ENCODE measurements around the gene TTC7B.

Gene TTC7B

GRCh38 chr14:90564496-90564895 is 251.7 kb downstream of the TTC7B start:
- no peak overlapping the region for H3K4me3 ChIP-seq (ENCODE audit: low read depth, low read length, poor library complexity, severe bottlenecking)
- H3K9me2 ChIP-seq (ENCODE audit: low read depth, low read length): no peaks in the 10 kb centered on the region
- no peaks in the 10 kb centered on the region for H3K4me1 ChIP-seq (ENCODE audit: insufficient read depth, low read length, severe bottlenecking)
- no peaks in the 10 kb centered on the region; the same call in 1 of the 2 replicates for H3K27me3 ChIP-seq (ENCODE audit: insufficient read depth, low read length)
- no peak overlapping the region for H3K27ac ChIP-seq (ENCODE audit: low read depth, low read length, poor library complexity, severe bottlenecking)
- H3F3A ChIP-seq (ENCODE audit: insufficient read depth, low read length): no peaks in the 10 kb centered on the region
- H3K36me3 ChIP-seq (ENCODE audit: insufficient read depth, low read length): no peaks in the 10 kb centered on the region
- H3K79me2 ChIP-seq (ENCODE audit: insufficient read depth, low read length): no peaks in the 10 kb centered on the region
- no peaks in the 10 kb centered on the region for H4K20me1 ChIP-seq (ENCODE audit: insufficient read depth, low read length)
- no peak overlapping the region for H2AFZ ChIP-seq (ENCODE audit: low read length)
- no peaks in the 10 kb centered on the region for H3K9me3 ChIP-seq (ENCODE audit: low read length)
- no peak overlapping the region for H3K4me2 ChIP-seq (ENCODE audit: low read length)
- TF ChIP-seq EZH2 (IDR thresholded peaks at IDR 0.05; ENCODE audit: borderline replicate concordance, low read length) (no peak), CTCF (IDR thresholded peaks at IDR 0.05; ENCODE audit: low read length) (no peak)
- no peak overlapping the region for H3K9ac ChIP-seq (ENCODE audit: low read length)

- no peak for TF ChIP-seq EZH2 (IDR thresholded peaks at IDR 0.05; ENCODE audit: borderline replicate concordance, low read length)
- no peak for TF ChIP-seq CTCF (IDR thresholded peaks at IDR 0.05; ENCODE audit: low read length)
- Histone ChIP-seq H3K4me2 (ENCODE audit: low read length) (no peak overlapping the region), H3K9me3 (ENCODE audit: low read length) (no peaks in the 10 kb centered on the region), H3F3A (ENCODE audit: insufficient read depth, low read length) (no peaks in the 10 kb centered on the region), H2AFZ (ENCODE audit: low read length) (no peak overlapping the region), H3K4me1 (ENCODE audit: insufficient read depth, low read length, severe bottlenecking) (no peaks in the 10 kb centered on the region), H3K9ac (ENCODE audit: low read length) (no peak overlapping the region), H3K27ac (ENCODE audit: low read depth, low read length, poor library complexity, severe bottlenecking) (no peak overlapping the region), H3K4me3 (ENCODE audit: low read depth, low read length, poor library complexity, severe bottlenecking) (no peak overlapping the region), H3K27me3 (ENCODE audit: insufficient read depth, low read length) (peaks cover 4% of the 10 kb centered on the region; the same call in 1 of the 2 replicates), H3K36me3 (ENCODE audit: insufficient read depth, low read length) (no peaks in the 10 kb centered on the region), H3K79me2 (ENCODE audit: insufficient read depth, low read length) (no peaks in the 10 kb centered on the region), H4K20me1 (ENCODE audit: insufficient read depth, low read length) (no peaks in the 10 kb centered on the region), H3K9me2 (ENCODE audit: low read depth, low read length) (no peaks in the 10 kb centered on the region)
Observed at GRCh38 chr14:90562652-90563051, 253.6 kb downstream of the TTC7B start.

- no peak overlapping the region for H3K4me3 ChIP-seq (ENCODE audit: low read depth, low read length, poor library complexity, severe bottlenecking)
- no peak overlapping the region for H3K4me2 ChIP-seq (ENCODE audit: low read length)
- no peaks in the 10 kb centered on the region for H3K36me3 ChIP-seq (ENCODE audit: insufficient read depth, low read length)
Observed at GRCh38 chr14:90561920-90562319, 254.3 kb downstream of the TTC7B start.

More at GRCh38 chr14:90561920-90562319, 254.3 kb downstream of the TTC7B start:
- Histone ChIP-seq H4K20me1 (ENCODE audit: insufficient read depth, low read length) (no peaks in the 10 kb centered on the region), H3K9me2 (ENCODE audit: low read depth, low read length) (no peaks in the 10 kb centered on the region), H3K9me3 (ENCODE audit: low read length) (no peaks in the 10 kb centered on the region), H3K4me1 (ENCODE audit: insufficient read depth, low read length, severe bottlenecking) (no peaks in the 10 kb centered on the region), H3K27me3 (ENCODE audit: insufficient read depth, low read length) (peaks cover 4% of the 10 kb centered on the region; the same call in 1 of the 2 replicates), H3F3A (ENCODE audit: insufficient read depth, low read length) (no peaks in the 10 kb centered on the region), H2AFZ (ENCODE audit: low read length) (no peak overlapping the region), H3K27ac (ENCODE audit: low read depth, low read length, poor library complexity, severe bottlenecking) (no peak overlapping the region), H3K9ac (ENCODE audit: low read length) (no peak overlapping the region), H3K79me2 (ENCODE audit: insufficient read depth, low read length) (no peaks in the 10 kb centered on the region)
- TF ChIP-seq CTCF (IDR thresholded peaks at IDR 0.05; ENCODE audit: low read length): no peak
- TF ChIP-seq EZH2 (IDR thresholded peaks at IDR 0.05; ENCODE audit: borderline replicate concordance, low read length): no peak
